Gastroesophageal sphincter (tissue), 3 donors: ENCODE data around the gene MAFF.

Experiments used
- POLR2A ChIP-seq, 2 donors: fragments of 450-650 bp; IDR thresholded peaks; one replicate each; pipeline ENCODE4 v1.6.1; 2017; ENCODE audit warnings: antibody characterized with exemption in 2 of 2, mild to moderate bottlenecking in 2 of 2, moderate library complexity in 1 of 2
- POLR2AphosphoS5 ChIP-seq: sonication (generic); formaldehyde crosslinking; IDR thresholded peaks from one replicate; pipeline ENCODE4 v1.6.1; 2017; ENCODE audit warnings: antibody characterized with exemption
- TF ChIP-seq, protein P1 (sequence below), 4 experiments: fragments of 200-600 bp in 2 of 4; fragments of 450-650 bp in 2 of 4; sonication (generic) in 1 of 4; IDR thresholded peaks; one replicate each; pipeline ENCODE4 v1.5.1; 2017 to 2019; ENCODE audit warnings: antibody characterized with exemption in 4 of 4, mild to moderate bottlenecking in 2 of 4, moderate library complexity in 2 of 4

- TF ChIP-seq, protein P1, sequence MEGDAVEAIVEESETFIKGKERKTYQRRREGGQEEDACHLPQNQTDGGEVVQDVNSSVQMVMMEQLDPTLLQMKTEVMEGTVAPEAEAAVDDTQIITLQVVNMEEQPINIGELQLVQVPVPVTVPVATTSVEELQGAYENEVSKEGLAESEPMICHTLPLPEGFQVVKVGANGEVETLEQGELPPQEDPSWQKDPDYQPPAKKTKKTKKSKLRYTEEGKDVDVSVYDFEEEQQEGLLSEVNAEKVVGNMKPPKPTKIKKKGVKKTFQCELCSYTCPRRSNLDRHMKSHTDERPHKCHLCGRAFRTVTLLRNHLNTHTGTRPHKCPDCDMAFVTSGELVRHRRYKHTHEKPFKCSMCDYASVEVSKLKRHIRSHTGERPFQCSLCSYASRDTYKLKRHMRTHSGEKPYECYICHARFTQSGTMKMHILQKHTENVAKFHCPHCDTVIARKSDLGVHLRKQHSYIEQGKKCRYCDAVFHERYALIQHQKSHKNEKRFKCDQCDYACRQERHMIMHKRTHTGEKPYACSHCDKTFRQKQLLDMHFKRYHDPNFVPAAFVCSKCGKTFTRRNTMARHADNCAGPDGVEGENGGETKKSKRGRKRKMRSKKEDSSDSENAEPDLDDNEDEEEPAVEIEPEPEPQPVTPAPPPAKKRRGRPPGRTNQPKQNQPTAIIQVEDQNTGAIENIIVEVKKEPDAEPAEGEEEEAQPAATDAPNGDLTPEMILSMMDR (IDR thresholded peaks at IDR 0.05) = no peak
- TF ChIP-seq POLR2AphosphoS5 = no peak
- TF ChIP-seq POLR2A (IDR thresholded peaks at IDR 0.05) = no peak
Observed at GRCh38 chr22:38173641-38173906, 28.2 kb upstream of the MAFF start.
